ENCODE results near the gene GP1BB.
"Not testable (repeated sequence)": the region's sequence is repeated elsewhere in the genome, so short reads cannot be mapped to it uniquely, and the experiment has no call there.

The GP1BB gene

DNA sequence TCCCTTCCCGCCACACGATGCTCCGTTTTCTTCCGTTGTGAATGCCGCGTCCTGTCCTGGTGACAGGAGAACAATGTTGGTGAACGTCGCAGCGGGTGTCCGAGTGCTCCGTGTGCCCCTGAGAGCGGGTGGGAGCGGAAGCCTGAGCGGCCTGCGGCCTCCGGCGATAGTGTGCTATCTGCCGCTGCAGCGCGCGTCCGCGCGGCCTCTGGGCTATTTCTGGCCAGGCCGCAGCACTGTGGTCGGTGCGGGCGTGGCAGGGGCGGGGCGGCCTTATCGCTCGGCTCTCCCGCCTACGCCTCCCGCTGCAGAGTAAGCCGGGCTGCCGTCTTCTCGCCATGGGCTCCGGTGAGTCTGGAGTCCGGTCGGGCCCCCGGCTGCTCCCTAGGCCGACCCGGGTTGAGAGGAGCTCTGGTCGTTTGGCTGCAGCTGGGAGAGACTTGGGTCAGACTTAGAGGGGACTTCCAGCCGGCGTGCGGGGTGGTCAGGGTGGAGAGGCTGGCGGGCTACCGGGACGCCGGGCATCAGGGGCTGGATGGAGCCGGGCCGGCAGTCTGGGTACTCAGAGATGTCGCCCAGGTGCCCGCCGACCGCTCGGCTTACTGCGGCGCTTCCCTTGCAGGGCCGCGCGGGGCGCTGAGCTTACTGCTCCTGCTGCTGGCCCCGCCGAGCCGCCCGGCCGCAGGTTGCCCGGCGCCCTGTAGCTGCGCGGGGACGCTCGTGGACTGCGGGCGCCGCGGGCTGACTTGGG, at the start of gene GP1BB:
Gene GP1BB, plus strand, starts transcription at position 308 of the 751 bp plus-strand sequence. Its CDS starts 31 bp downstream, at position 339.
- ATAC-seq = peak; percentile 14
- DNase-seq = peak; percentile 50

DNA sequence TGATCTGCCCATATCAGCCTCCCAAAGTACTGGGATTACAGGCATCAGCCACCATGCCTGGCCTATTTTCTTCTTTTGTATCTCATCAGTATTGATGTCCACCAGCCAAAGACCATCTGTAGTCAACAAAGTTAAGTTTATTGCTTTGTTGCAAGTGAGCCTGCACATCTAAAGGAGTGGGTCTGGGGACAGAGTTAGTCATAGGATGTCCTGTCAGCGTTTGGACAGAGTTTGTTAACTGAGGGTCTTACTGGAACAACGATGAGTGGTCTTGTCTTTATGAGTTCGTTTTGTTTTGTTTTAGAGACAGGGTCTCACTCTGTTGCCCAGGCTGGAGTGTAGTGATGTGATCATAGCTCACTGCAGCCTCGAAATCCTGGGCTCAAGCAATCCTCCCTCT, 49.7 kb upstream of the GP1BB start:
- DNase-seq (no peak), ATAC-seq (no peak)

DNA sequence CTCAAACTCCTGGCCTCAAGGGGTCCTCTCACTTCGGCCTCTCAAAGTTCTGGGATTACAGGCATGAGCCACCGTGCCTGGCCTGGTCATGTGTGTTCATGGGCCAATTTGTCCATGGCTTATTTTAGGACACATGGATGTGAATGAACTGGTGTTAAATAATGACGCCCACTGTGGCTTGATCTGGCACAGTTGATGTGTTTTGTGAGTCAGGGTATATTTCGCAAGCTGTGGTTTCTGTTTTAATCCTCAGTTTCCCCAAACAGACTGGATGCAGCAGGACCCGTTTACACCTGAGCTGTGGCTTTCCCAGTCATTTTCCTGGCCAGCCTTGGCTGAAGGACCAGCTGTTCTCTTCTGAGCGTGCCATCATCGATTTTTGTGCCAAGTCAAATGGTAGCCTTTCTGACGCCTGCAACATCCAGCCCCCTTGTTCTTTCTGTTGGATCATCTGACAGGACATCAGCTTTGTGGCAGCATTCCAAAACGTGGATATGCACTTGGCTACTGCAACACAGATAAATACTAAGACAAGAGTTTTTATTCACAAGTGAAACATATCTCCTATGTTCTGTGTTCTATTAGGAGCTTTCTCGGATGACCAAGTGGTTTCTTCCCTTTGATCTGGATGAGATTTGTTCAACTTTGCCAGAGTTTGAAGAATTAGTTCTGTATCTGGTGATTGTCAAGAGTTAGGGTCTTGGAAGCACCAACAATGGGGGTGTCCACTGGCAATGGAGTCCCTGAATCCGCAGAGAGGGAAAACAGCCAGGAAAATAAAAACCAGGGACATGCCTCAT, 49.0 kb upstream of the GP1BB start:
- ATAC-seq (no peak), DNase-seq (no peak)

DNA sequence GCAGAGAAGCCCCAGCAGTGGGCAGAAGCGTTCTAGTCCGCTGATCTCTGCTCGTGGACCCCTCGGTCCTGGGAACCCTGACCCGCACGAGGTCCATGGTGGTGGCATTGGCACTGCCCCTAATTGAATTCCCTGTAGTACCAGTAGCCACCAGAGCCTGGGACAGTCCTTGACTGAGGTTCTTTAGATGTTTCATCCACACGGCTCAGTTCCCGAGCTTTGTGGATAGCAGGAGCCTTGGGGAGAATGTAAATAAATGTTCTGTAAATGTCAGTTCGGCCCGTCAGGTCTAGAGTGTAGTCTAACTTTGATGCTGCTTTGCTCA, 48.4 kb upstream of the GP1BB start:
- no peak for DNase-seq
- ATAC-seq = no peak

DNA sequence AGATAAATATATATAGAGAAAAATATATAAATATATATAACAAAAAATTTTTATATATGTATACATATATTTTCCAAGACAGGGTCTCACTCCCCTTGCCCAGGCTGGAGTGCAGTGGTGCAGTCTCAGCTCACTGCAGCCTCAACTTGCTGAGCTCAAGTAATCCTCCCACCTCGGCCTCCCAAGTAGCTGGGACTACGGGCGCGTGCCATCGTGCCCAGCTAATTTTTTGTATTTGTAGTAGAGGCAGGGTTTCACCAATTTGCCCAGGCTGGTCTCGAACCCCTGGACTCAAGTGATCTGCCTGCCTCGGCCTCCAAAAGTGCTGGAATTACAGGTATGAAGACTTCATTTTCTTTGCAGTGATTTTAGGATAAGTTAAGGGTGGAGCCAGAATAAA, 47.9 kb upstream of the GP1BB start:
- ATAC-seq (no peak), DNase-seq (no peak)

DNA sequence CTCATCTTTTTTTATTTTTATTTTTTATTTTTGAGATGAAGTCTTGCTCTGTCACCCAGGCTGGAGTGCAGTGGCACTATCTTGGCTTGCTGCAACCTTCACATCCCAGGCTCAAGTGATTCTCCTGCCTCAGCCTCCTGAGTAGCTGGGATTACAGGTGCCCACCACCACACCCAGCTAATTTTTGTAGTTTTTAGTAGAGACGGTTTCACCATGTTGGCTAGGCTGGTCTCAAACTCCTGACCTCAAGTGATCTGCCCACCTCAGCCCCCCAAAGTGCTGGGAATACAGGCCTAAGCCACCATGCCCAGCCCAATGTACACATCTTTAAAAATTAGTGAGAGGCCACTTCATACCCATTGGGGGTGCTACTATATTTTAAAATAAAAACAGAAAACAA, 46.9 kb upstream of the GP1BB start:
- not testable (repeated sequence) for ATAC-seq, DNase-seq

DNA sequence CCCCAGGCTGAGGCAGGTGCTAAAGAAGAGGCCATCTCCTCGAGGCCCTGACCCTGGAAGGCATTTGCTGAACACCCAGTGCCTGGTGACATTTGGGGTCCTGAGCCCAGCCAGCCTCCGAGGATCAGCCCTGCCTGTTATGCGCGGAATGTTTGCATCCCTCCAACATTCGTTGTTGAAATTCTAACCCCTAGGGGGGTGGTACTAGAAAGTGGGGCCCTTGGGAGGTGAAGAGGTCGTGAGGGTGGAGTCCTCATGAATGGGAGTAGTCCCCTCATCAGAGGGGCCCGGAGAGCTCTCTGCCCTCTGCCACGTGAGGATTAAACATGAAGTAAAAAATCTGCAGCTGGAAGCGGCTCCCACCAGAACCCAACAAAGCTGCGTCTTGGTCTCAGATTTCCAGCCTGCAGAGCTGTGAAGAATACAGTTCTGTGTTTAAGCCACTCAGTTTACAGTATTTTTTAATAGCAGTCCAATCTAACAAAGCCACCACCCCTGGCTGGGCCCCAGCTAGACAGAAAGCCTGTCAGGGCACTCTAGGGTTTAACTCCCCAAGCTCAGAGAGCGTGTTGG, 44.3 kb upstream of the GP1BB start:
- ATAC-seq (no peak), DNase-seq (no peak)

DNA sequence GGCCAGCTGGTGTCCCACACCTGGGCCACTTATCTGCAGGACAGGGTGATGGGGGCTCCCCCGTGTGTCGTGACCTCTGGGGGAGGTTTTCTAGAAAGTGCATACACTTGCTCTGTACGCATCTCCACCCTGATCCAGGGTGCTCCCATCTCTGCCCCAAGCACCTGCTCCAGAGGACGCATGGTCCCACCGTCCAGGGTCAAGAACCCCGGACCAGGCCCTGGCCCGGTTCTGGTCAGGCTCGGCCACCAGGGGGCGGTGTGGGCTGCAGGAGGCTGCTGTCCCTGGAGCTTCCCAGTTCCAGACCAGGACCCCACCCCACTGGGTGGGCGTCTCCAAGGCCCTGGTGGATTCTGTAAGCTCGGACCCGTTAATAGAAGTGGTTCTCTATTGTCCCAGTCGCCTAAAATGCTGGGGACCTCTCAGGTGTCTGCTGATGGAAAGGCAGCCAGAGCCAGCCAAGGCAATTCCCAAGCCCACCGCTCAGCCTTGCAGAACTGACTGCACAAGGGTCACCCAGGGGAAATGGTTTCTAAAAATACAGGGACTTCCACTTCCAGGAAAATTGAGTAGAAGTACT, 43.7 kb upstream of the GP1BB start:
- DNase-seq = peak; percentile 69
- ATAC-seq = no peak

DNA sequence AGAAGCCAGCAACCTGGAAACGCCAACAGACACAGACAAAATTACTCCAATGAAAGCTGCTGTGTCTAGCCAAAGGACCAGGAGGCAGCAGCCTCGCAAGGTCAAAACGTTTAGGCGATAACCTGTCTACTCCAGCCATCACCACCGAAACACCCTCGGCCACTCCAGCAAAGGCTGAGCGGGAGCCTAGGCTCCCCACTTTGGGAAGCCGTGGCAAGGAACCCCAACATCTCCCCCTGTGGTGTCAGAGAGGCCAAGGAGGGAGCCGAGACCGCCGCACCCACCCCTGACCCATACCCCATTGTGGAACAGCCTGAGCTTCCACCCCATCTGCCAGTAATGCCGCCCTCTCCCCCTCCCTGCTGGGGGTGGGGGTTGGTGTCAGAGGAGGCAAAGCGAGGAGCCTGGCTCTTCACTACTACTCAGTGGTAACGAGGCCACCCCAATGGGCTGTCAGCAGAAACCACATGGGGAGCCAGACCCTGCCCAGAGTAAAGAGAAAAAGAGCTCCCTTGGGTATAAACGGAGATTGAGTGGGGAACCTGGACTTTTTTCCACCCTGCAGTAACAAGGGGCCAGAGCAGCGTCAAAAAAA, 43.0 kb upstream of the GP1BB start:
- DNase-seq (no peak), ATAC-seq (no peak)

DNA sequence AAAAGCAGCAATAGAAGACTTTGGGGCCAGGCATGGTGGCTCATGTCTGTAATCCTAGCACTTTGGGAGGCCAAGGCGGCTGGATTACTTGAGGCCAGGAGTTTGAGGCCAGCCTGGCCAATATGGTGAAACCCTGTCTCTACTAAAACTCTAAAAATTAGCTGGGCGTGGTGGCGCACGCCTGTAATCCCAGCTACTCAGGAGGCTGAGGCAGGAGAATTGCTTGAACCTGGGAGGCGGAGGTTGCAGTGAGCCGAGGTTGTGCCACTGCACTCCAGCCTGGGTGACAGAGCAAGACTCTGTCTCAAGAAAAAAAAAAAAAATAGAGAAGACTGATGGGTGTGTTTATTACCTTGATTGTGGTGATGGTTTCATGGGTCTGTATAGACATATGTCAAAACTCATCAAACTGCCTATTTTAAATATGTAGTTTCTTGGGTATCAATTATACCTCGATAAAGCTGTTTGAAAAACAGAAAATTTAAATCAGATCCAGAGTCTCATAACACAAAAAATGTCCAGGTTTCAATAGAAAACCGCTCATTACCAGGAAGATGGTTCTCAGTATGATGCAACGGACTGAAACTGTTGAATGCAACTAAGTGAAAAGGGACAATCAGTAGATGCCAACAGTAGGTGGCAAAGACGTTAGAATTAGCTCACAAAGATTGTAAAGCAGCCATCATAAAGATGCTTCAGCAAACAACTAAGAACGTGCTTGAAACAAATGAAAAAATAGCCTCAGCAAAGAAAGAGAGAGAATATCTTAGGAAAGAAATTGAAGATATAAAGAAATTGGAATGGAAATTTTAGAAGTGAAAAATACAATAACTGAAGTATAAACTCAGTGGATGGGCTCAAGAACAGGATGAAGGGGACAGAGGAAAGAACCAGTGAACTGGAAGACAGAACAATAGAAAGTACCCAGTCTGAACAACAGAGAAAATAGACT, 42.2 kb upstream of the GP1BB start:
- DNase-seq = no peak
- no peak for ATAC-seq

DNA sequence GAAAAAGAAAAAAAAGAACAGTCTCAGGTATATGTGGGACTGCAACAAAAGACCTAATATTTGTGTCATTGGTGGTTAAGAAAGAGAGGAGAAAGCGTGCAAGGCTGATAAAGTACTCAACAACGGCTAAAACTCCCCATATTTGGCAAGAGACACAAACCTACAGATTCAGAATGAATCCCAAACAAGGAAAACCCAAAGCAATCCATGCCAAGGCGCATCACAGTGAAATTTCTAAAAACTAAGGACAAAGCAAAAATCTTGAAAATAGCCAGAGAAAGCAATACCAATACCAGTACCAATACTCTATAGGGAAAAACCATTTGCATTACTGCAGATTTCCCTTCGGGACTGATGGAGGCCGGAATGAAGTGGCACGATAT, 41.5 kb upstream of the GP1BB start:
- no peak for ATAC-seq
- no peak for DNase-seq

DNA sequence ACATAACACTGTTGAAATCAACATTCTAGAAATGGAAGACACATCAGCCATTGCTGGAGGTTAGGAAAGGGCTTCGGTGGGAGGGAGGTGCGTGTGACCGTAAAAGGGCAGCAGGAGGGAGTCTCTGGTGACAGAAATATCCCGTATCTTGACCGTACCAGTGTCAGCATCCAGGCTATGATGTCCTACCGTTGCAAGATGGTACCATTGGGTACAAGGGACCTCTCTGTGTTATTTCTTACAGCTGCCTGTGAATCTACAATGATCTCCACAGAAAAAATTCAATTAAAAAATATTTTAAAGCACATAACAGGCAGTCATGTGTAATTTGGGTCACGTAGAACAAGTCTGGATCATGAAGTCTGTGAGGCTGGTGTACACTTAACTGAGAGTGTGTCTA, 36.4 kb upstream of the GP1BB start:
- no peak for DNase-seq
- ATAC-seq = no peak

DNA sequence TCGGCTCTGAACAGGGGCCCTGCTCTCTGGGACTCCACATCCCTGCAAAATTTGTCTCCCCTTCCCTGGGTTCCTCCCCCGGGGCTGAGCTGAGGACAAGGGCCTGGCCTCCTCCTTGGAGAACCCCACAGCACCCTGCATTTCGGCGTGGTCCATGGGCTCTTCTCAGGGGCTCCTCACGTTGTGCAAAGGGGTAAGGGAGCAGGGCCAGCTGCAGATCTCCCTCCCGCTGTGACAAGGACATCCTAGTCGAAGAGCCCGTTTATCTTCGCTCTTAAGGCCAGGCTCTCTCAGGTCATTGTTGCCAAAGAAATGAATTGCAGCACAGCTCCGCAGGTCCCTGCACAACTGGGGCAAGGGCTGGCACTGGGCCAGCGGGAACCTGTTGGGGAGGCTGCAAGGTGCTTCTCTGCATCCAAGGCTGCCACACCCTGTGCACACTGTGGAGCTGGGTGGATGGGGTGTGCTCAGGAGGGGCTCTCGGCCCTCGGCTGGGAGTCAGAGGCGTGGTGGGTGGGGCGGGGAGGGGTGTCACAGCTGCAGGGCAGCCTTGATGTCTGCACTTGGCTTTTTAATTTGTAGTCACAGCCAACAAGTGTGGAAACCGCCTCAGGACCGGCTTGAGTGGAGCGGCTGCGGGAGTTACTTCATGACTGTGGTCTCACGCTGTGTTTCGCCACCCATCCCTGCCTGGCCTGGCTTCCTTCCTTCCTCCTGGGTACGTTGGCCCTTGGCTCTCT, 35.6 kb upstream of the GP1BB start:
- DNase-seq (no peak), ATAC-seq (peak; percentile 14)

DNA sequence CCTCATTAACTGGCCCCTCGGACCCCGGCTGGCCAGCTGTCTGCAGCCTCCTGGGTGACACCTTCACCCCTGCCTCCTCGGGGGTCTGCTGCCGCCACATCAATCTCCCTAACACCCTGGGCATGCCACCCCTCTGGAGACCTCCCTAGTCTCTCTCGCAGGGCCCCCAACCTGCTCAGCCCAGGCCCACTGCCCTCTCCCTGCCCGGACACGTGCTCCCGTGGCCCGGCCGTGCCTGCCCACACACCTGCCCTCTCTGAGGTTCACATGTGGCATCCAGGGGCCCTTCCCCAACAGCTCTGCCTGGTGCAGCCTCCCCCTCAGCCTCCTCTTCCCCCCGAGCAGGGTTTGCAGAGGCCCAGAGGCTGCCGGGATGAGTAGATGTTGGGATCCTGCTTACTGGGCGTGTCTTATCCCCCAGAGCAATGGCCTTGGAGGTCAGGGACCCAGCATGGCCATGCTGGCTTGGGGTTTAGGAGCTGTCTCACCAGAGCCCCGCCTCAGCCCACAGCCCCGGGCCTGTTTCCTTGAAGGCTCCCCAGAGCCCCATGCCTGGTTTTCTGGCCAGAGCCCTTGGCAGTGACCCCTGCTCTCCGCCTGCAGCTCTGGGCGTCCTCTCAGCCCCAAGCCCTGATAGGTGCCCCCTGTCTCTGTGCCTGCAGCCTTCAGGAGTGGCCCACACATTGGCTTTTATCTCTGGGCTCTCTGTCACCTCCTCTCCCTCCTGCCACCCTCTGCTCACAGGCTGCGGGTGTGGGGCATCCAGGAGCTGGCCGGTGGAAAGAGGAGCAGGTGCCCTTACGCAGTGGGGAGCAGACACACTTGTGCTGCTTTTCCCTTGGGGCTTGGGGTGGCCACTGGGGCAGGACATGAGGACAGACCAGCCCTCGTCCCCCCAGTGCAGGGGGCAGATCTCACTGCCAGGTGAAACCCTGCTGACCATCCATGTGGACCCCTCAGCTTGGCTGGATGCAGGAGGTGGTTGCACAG, 34.7 kb upstream of the GP1BB start:
- peak; percentile 6 for ATAC-seq
- no peak for DNase-seq

DNA sequence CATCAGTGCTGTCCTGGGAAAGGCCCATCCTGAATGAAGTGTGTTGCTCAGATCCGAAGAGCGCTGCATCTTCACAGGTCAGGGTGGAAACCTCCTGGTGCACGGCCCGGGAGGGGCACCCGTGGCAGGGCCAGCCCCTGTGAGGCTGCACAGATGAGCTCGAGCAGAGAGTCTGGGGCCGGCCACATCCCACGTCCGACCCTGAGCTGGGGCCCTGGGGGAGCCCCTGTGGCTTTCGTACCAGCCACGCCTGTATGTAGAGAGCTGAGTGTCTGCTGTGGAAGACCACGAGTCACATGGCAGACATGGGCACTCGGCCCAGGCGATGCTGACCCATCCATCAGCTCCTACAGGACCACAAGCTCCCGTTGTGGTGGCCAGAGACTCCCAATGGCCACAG, 33.9 kb upstream of the GP1BB start:
- ATAC-seq (no peak), DNase-seq (no peak)

DNA sequence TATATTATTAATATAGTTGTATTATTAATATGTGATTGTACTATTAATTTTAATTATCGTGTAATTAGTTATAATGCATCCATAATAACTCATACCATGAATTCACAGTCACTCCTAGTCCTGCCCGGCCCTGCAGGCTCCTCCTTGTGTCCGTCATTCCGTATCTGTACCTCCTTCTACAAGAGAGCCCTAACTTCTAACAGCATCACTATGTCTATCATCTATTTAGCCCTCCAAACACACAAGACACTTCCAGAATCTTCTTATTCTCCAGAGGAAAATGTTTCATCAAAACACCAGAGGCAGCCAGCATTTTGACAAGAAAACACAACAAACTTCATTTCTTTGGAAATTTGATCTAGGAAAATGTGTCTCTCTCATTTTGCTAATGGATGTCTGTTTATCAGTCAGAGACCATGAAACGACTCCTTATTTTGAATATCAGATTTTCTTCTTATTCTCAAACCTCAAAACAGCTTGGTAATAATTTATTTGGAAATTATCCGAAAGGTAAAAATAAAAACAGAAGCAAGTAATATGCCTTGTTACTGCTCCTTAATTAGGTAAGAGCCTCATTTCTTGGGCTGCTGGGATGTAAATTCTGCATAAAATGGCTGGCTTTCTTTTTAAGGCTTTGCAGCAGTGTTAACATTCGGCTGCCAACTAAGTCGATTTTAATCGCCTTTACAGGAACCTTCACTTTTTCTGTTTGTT, 32.2 kb upstream of the GP1BB start:
- ATAC-seq (no peak), DNase-seq (no peak)

DNA sequence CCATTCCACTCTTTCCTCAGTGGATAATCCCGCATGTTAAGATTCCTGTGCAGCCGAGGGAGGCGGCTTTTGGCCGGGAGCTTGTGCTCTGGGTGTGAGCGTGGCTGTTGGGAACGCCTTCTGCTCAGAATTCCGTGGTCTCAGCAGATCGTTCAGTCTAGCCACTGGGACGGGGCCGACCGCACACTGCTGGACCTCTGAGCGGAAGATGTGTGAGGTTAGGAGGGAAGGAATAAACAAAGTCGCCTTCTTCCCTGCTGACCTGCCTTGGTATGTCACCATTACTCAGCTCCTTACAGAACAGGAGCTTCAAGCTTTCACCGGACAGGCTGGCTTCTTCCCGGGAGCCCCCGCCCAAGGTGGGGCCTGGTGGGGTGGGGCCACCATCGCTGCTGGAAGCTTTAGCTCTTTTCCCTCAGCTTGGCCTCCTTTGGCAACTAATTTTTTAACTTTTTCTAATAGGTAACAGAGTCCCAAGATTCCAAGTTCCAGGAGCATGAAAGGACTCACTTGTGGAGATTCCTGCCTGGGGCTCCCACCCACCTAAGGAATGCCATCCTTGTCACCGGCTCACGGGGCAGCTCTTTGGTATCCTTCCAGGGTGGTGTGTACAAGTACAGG, 31.5 kb upstream of the GP1BB start:
- ATAC-seq (no peak), DNase-seq (no peak)

DNA sequence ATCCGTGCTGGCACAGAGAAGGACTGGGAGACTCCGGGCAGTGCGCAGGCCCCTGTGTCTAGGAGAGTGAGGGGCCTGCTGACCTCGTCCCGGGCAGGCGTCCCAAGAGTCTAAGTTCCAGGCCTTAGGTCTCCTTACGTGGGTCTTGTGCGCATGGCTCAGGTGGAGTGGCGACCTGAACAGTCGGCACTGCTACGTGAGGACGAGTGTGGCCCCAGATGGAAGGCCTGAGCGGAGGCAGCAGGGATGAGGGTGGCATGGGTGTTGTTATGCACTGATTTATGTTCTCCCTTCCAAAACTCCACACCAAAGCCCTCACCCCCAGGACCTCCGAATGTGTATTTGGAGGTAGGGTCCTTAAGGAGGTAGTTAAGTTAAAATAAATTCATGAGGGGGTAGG, 29.8 kb upstream of the GP1BB start:
- ATAC-seq (no peak), DNase-seq (no peak)

Measured in stimulated activated naive CD8-positive, alpha-beta T cell treated with anti-CD3 and anti-CD28 coated beads, Interleukin-15, Interleukin-2, amounts not matched to agents 100 U/mL and 50 U/mL, for 24 hours (primary cell).